ENCODE data around the gene SURF4. TPM values are rescaled to one million over a fixed set of nuclear protein-coding genes. Genes with fewer than 3 reads are reported as not detected.

SURF4 gene
- total RNA-seq, 1 donor: 392 TPM

DNA sequence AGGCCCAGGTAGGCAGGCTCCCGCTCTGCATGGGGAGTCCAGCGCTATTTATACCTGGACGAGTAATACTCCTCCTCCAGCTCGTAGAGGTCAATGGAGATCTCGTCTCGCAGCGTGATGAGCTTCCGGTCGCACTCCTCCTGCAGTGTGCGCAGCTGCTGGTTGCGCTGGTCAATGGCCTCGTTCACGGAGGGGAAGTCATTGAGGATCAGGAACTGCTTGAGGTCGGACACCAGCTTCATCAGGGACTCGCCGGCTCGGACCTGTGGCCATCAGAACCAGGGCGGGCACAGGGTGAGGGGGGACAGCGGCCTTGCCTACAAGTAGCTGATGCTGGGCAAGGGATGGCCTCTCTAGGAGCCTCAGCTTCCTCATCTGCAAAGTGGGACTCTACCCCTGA lies 31.8 kb downstream of the SURF4 start:
- Histone ChIP-seq H3K4me3 (ENCODE audit: insufficient read depth, low read length) (no peak overlapping the region), H3K27me3 (ENCODE audit: insufficient read depth, low read length) (no peaks in the 10 kb centered on the region), H3K79me2 (ENCODE audit: insufficient read depth, low read length) (peaks cover 37% of the 10 kb centered on the region), H3K4me2 (ENCODE audit: insufficient read depth, low read length) (no peak overlapping the region), H3K4me1 (ENCODE audit: insufficient read depth, low read length) (peaks cover 10% of the 10 kb centered on the region), H2AFZ (ENCODE audit: low read length) (no peak overlapping the region), H3K9me3 (ENCODE audit: low read depth, low read length) (no peaks in the 10 kb centered on the region), H3K36me3 (ENCODE audit: insufficient read depth, low read length) (peaks cover 65% of the 10 kb centered on the region), H4K20me1 (ENCODE audit: insufficient read depth, low read length) (peaks cover 25% of the 10 kb centered on the region), H3K27ac (ENCODE audit: low read depth, low read length) (no peak overlapping the region)
- TF ChIP-seq, protein P1, sequence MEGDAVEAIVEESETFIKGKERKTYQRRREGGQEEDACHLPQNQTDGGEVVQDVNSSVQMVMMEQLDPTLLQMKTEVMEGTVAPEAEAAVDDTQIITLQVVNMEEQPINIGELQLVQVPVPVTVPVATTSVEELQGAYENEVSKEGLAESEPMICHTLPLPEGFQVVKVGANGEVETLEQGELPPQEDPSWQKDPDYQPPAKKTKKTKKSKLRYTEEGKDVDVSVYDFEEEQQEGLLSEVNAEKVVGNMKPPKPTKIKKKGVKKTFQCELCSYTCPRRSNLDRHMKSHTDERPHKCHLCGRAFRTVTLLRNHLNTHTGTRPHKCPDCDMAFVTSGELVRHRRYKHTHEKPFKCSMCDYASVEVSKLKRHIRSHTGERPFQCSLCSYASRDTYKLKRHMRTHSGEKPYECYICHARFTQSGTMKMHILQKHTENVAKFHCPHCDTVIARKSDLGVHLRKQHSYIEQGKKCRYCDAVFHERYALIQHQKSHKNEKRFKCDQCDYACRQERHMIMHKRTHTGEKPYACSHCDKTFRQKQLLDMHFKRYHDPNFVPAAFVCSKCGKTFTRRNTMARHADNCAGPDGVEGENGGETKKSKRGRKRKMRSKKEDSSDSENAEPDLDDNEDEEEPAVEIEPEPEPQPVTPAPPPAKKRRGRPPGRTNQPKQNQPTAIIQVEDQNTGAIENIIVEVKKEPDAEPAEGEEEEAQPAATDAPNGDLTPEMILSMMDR (IDR thresholded peaks at IDR 0.05; ENCODE audit: extremely low read depth, low read depth, low read length): no peak
- no peak for DNase-seq (ENCODE audit: insufficient read length, low spot score, missing footprints)

DNA sequence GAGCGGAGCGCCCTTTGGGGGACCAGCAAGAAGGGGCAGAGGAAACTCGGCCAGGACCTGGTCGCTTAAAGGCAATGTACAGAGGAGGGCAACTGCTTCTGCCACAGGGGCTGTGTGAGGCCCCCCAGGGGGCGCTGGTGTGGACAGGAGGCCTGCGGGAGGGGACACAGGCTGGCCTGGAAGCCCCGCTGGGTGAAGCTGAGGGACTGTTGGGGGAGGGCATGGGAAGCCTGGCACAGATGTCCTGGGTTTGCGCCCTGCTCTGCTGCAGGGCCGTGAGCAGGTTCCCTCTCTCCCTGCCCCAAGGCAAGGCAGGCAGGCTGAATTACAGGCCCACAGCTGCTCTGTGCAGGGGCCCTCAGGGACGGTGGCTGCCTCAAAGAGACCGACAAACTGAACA lies 33.3 kb downstream of the SURF4 start:
- no peak overlapping the region for H2AFZ ChIP-seq (ENCODE audit: low read length)
- H3K4me3 ChIP-seq (ENCODE audit: insufficient read depth, low read length): no peak overlapping the region
- H3K79me2 ChIP-seq (ENCODE audit: insufficient read depth, low read length): peaks cover 26% of the 10 kb centered on the region
- peaks cover 63% of the 10 kb centered on the region for H3K36me3 ChIP-seq (ENCODE audit: insufficient read depth, low read length)
- peaks cover 7% of the 10 kb centered on the region for H3K4me1 ChIP-seq (ENCODE audit: insufficient read depth, low read length)
- no peak overlapping the region for H3K4me2 ChIP-seq (ENCODE audit: insufficient read depth, low read length)
- no peaks in the 10 kb centered on the region for H3K9me3 ChIP-seq (ENCODE audit: low read depth, low read length)
- peaks cover 16% of the 10 kb centered on the region for H4K20me1 ChIP-seq (ENCODE audit: insufficient read depth, low read length)
- H3K27me3 ChIP-seq (ENCODE audit: insufficient read depth, low read length): no peaks in the 10 kb centered on the region
- peak; percentile 87 for DNase-seq (ENCODE audit: insufficient read length, low spot score, missing footprints)
- no peak overlapping the region for H3K27ac ChIP-seq (ENCODE audit: low read depth, low read length)
- TF ChIP-seq, protein P1 (IDR thresholded peaks at IDR 0.05; ENCODE audit: extremely low read depth, low read depth, low read length): peak; percentile 14

DNA sequence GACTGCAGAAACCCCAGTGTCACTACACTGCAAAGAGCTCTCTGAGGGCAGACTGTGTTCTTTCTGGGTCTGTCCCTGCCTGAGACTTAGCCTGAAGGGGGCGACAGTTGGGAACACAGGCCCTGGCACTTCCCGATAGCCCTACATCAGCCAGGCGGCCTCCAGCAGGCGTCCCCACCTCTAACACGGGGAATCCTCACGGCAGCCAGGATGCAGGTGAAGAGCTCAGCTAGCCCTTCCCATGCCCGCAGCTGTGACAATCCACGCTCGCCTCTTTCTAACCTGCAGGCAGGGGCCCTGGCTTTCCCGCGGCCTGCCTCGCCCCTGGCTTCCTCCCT lies 33.8 kb downstream of the SURF4 start:
- Histone ChIP-seq H2AFZ (ENCODE audit: low read length) (no peak overlapping the region), H3K4me3 (ENCODE audit: insufficient read depth, low read length) (no peak overlapping the region), H3K4me2 (ENCODE audit: insufficient read depth, low read length) (no peak overlapping the region), H3K27ac (ENCODE audit: low read depth, low read length) (no peak overlapping the region), H3K79me2 (ENCODE audit: insufficient read depth, low read length) (peaks cover 22% of the 10 kb centered on the region), H4K20me1 (ENCODE audit: insufficient read depth, low read length) (peaks cover 16% of the 10 kb centered on the region), H3K4me1 (ENCODE audit: insufficient read depth, low read length) (peaks cover 7% of the 10 kb centered on the region), H3K36me3 (ENCODE audit: insufficient read depth, low read length) (peaks cover 63% of the 10 kb centered on the region), H3K9me3 (ENCODE audit: low read depth, low read length) (no peaks in the 10 kb centered on the region), H3K27me3 (ENCODE audit: insufficient read depth, low read length) (no peaks in the 10 kb centered on the region)
- DNase-seq (ENCODE audit: insufficient read length, low spot score, missing footprints): peak; percentile 65
- TF ChIP-seq, protein P1 (IDR thresholded peaks at IDR 0.05; ENCODE audit: extremely low read depth, low read depth, low read length): peak; percentile 13

DNA sequence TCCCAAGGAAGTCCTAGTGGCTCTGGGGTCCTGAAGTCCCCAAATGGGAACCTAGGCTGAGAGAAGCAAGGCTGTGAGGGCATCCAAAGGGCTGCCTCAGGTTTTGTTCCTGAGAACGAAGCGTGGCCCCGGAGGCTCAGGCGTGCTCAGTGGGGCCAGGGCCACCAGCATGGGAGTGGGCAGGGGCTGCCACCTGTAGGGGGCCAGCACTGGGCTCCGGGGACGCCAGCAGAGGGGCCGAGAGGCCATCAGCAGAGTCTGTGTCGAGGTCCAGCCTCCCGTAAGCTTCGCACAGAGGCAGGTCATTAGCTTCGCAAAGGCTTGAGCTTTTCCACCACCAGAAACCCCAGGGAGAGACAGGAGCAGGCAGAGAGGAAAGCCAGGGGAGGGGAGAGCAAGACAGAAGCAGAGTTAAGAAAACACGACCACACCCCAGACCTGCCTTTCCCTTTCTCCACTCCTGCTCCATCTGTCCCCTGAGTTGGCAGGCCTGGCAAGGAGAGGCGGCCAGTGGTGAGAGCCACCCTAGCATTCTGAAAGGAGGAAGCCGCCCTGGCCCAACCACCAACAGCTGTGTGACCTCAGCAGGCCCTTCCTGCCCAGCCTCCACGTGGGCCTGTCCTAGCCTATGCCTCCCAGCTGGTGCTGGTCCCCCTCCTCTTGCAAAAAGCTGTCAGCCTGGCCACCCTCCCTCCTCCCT lies 34.3 kb downstream of the SURF4 start:
- peaks cover 17% of the 10 kb centered on the region for H3K79me2 ChIP-seq (ENCODE audit: insufficient read depth, low read length)
- no peak overlapping the region for H3K4me3 ChIP-seq (ENCODE audit: insufficient read depth, low read length)
- H3K9me3 ChIP-seq (ENCODE audit: low read depth, low read length): no peaks in the 10 kb centered on the region
- TF ChIP-seq, protein P1 (IDR thresholded peaks at IDR 0.05; ENCODE audit: extremely low read depth, low read depth, low read length): no peak
- H4K20me1 ChIP-seq (ENCODE audit: insufficient read depth, low read length): peaks cover 15% of the 10 kb centered on the region
- H3K4me2 ChIP-seq (ENCODE audit: insufficient read depth, low read length): no peak overlapping the region
- no peak overlapping the region for H2AFZ ChIP-seq (ENCODE audit: low read length)
- no peaks in the 10 kb centered on the region for H3K27me3 ChIP-seq (ENCODE audit: insufficient read depth, low read length)
- H3K27ac ChIP-seq (ENCODE audit: low read depth, low read length): no peak overlapping the region
- peaks cover 63% of the 10 kb centered on the region for H3K36me3 ChIP-seq (ENCODE audit: insufficient read depth, low read length)
- peak; percentile 27 for DNase-seq (ENCODE audit: insufficient read length, low spot score, missing footprints)
- H3K4me1 ChIP-seq (ENCODE audit: insufficient read depth, low read length): peaks cover 8% of the 10 kb centered on the region

Measured in osteoblast (primary cell).